Liver (tissue), 3 donors: ENCODE measurements around the gene PRPF19.

ENCODE experiments used
- ATF3 ChIP-seq: IDR thresholded peaks from 2 replicates; pipeline ENCODE4 v1.6.1; 2016; ENCODE audit warnings: antibody characterized with exemption
- EGR1 ChIP-seq, 2 donors: IDR thresholded peaks; 2 replicates each; pipeline ENCODE4 v1.6.1; 2016 to 2018; ENCODE audit warnings: antibody characterized with exemption in 2 of 2, low read depth in 2 of 2
- GABPA ChIP-seq, 2 donors: IDR thresholded peaks in 1 of 2; conservative IDR thresholded peaks in 1 of 2; 2 replicates each; pipeline ENCODE4 v1.6.1; 2016; ENCODE audit warnings: antibody characterized with exemption in 2 of 2, mild to moderate bottlenecking in 1 of 2, moderate library complexity in 1 of 2
- NR2F2 ChIP-seq: IDR thresholded peaks from 2 replicates; pipeline ENCODE4 v1.6.1; 2016; ENCODE audit warnings: antibody characterized with exemption
- RAD21 ChIP-seq, 2 donors: IDR thresholded peaks; 2 replicates each; pipeline ENCODE4 v1.6.1; 2016; ENCODE audit warnings: antibody characterized with exemption in 2 of 2, mild to moderate bottlenecking in 2 of 2
- RXRA ChIP-seq, 2 donors: IDR thresholded peaks; 2 replicates each; pipeline ENCODE4 v1.6.1; 2017 to 2018; ENCODE audit warnings: antibody characterized with exemption in 2 of 2, mild to moderate bottlenecking in 1 of 2
- SP1 ChIP-seq: IDR thresholded peaks from 2 replicates; pipeline ENCODE4 v1.6.1; 2018; ENCODE audit warnings: antibody characterized with exemption, mild to moderate bottlenecking
- TAF1 ChIP-seq: conservative IDR thresholded peaks from 2 replicates; pipeline ENCODE4 v1.6.1; 2016; ENCODE audit warnings: antibody characterized with exemption, mild to moderate bottlenecking
- YY1 ChIP-seq: IDR thresholded peaks from 2 replicates; pipeline ENCODE4 v1.6.1; 2016; ENCODE audit warnings: antibody characterized with exemption, mild to moderate bottlenecking
- TF ChIP-seq, protein P1 (sequence below): fragments of 150-350 bp; IDR thresholded peaks from 2 replicates; pipeline ENCODE4 v1.5.1; 2017; ENCODE audit warnings: improper control_type of control experiment, low read depth, low read length; ENCODE audit not compliant: missing input control
- TF ChIP-seq, protein P2 (sequence below): IDR thresholded peaks from 2 replicates; pipeline ENCODE4 v1.6.1; 2016; ENCODE audit warnings: antibody characterized with exemption, mild to moderate bottlenecking
- TF ChIP-seq, protein P3 (sequence below): IDR thresholded peaks from 2 replicates; pipeline ENCODE4 v1.6.1; 2016; ENCODE audit warnings: antibody characterized with exemption
- TF ChIP-seq, protein P4 (sequence below): IDR thresholded peaks from 2 replicates; pipeline ENCODE4 v1.6.1; 2016; ENCODE audit warnings: antibody characterized with exemption
- donor health status: healthy.
- donor health status: healthy.

DNA sequence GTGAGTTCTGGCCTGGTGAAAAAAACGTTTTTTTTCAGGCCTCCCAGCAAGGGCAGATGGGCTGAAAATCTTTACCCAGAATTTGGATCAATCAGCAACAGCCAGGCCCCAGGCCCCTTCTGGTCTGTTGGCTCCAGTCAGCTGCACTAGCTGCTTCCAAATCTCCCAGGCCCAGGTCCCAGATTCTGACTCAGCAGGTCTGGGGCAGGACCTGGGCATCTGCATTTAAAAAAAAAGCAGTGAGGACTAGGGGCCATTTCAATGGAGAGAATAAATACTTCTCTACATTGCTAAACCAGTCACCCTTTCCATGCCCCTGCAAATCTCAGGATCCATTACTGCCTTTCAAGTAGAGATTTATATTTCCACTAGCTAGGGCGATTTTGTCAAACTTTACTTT, 41.3 kb upstream of the PRPF19 start:
- TF ChIP-seq, protein P1, sequence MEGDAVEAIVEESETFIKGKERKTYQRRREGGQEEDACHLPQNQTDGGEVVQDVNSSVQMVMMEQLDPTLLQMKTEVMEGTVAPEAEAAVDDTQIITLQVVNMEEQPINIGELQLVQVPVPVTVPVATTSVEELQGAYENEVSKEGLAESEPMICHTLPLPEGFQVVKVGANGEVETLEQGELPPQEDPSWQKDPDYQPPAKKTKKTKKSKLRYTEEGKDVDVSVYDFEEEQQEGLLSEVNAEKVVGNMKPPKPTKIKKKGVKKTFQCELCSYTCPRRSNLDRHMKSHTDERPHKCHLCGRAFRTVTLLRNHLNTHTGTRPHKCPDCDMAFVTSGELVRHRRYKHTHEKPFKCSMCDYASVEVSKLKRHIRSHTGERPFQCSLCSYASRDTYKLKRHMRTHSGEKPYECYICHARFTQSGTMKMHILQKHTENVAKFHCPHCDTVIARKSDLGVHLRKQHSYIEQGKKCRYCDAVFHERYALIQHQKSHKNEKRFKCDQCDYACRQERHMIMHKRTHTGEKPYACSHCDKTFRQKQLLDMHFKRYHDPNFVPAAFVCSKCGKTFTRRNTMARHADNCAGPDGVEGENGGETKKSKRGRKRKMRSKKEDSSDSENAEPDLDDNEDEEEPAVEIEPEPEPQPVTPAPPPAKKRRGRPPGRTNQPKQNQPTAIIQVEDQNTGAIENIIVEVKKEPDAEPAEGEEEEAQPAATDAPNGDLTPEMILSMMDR: no peak
- no peak for TF ChIP-seq ATF3
- TF ChIP-seq, protein P2, sequence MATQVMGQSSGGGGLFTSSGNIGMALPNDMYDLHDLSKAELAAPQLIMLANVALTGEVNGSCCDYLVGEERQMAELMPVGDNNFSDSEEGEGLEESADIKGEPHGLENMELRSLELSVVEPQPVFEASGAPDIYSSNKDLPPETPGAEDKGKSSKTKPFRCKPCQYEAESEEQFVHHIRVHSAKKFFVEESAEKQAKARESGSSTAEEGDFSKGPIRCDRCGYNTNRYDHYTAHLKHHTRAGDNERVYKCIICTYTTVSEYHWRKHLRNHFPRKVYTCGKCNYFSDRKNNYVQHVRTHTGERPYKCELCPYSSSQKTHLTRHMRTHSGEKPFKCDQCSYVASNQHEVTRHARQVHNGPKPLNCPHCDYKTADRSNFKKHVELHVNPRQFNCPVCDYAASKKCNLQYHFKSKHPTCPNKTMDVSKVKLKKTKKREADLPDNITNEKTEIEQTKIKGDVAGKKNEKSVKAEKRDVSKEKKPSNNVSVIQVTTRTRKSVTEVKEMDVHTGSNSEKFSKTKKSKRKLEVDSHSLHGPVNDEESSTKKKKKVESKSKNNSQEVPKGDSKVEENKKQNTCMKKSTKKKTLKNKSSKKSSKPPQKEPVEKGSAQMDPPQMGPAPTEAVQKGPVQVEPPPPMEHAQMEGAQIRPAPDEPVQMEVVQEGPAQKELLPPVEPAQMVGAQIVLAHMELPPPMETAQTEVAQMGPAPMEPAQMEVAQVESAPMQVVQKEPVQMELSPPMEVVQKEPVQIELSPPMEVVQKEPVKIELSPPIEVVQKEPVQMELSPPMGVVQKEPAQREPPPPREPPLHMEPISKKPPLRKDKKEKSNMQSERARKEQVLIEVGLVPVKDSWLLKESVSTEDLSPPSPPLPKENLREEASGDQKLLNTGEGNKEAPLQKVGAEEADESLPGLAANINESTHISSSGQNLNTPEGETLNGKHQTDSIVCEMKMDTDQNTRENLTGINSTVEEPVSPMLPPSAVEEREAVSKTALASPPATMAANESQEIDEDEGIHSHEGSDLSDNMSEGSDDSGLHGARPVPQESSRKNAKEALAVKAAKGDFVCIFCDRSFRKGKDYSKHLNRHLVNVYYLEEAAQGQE: no peak
- TF ChIP-seq, protein P3, sequence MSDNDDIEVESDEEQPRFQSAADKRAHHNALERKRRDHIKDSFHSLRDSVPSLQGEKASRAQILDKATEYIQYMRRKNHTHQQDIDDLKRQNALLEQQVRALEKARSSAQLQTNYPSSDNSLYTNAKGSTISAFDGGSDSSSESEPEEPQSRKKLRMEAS: no peak
- TF ChIP-seq RXRA (IDR thresholded peaks at IDR 0.05): no peak
- TF ChIP-seq SP1: no peak
- no peak for TF ChIP-seq YY1
- TF ChIP-seq EGR1 (IDR thresholded peaks at IDR 0.05; ENCODE audit: low read depth in 2 of 2): no peak
- no peak for TF ChIP-seq TAF1
- TF ChIP-seq RAD21 (IDR thresholded peaks at IDR 0.05): no peak
- no peak for TF ChIP-seq GABPA (IDR thresholded peaks at IDR 0.05 in 1 of 2, conservative IDR thresholded peaks at IDR 0.05 in 1 of 2)
- TF ChIP-seq, protein P4, sequence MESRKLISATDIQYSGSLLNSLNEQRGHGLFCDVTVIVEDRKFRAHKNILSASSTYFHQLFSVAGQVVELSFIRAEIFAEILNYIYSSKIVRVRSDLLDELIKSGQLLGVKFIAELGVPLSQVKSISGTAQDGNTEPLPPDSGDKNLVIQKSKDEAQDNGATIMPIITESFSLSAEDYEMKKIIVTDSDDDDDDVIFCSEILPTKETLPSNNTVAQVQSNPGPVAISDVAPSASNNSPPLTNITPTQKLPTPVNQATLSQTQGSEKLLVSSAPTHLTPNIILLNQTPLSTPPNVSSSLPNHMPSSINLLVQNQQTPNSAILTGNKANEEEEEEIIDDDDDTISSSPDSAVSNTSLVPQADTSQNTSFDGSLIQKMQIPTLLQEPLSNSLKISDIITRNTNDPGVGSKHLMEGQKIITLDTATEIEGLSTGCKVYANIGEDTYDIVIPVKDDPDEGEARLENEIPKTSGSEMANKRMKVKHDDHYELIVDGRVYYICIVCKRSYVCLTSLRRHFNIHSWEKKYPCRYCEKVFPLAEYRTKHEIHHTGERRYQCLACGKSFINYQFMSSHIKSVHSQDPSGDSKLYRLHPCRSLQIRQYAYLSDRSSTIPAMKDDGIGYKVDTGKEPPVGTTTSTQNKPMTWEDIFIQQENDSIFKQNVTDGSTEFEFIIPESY: no peak
- TF ChIP-seq NR2F2: no peak
